Common myeloid progenitor, CD34-positive (primary cell): ENCODE measurements around the gene CEACAM18.
A peak's percentile ranks its signal among the peaks of the same experiment; 100 is the strongest.
"Not testable (repeated sequence)": the region's sequence is repeated elsewhere in the genome, so short reads cannot be mapped to it uniquely, and the experiment has no call there.

Source experiments
- CTCF ChIA-PET: fragments of 350-600 bp; sonication (Branson Sonifier 250); formaldehyde crosslinking; loops from one replicate; lab custom pipeline; 2021; ENCODE audit warnings: antibody characterized with exemption; lab: Charles Lee
- POLR2A ChIA-PET: fragments of 350-600 bp; sonication (Branson Sonifier 250); formaldehyde crosslinking; loops from one replicate; lab custom pipeline; 2021; ENCODE audit warnings: antibody characterized with exemption; lab: Charles Lee
- DNase-seq, 3 donors: peaks; one replicate each; pipeline versions ENCODE4 v3.0.0 to v3.0.0-alpha.2; 2013
- H3K27ac ChIP-seq, 2 experiments: 1 replicate in 1 of 2; 2 replicates in 1 of 2; pipeline ENCODE4 v1.7.0; 2013; ENCODE audit warnings: inconsistent platforms in 2 of 2, low read length in 2 of 2, mild to moderate bottlenecking in 2 of 2, low read depth in 1 of 2, moderate library complexity in 1 of 2; ENCODE audit not compliant: severe bottlenecking in 2 of 2, insufficient read depth in 1 of 2, poor library complexity in 1 of 2
- H3K27me3 ChIP-seq, 5 experiments: replicated peaks in 2 of 5; 1 replicate in 3 of 5; 2 replicates in 2 of 5; pipeline versions ENCODE4 v1.6.1 to v1.7.0; 2013; ENCODE audit warnings: low read length in 4 of 5, mild to moderate bottlenecking in 2 of 5, moderate library complexity in 2 of 5, inconsistent platforms in 1 of 5; ENCODE audit not compliant: insufficient read depth in 5 of 5, control insufficient read depth in 4 of 5
- H3K36me3 ChIP-seq, 4 experiments: 1 replicate in 2 of 4; 2 replicates in 2 of 4; pipeline versions ENCODE4 v1.6.1 to v1.7.0; 2013; ENCODE audit warnings: low read length in 3 of 4, control low read depth in 1 of 4, mild to moderate bottlenecking in 1 of 4; ENCODE audit not compliant: control insufficient read depth in 4 of 4, insufficient read depth in 4 of 4
- H3K4me1 ChIP-seq, 4 experiments: 1 replicate in 3 of 4; 2 replicates in 1 of 4; pipeline versions ENCODE4 v1.6.1 to v1.7.1; 2013; ENCODE audit warnings: low read length in 3 of 4, mild to moderate bottlenecking in 3 of 4, control low read depth in 1 of 4, inconsistent platforms in 1 of 4, moderate library complexity in 1 of 4; ENCODE audit not compliant: control insufficient read depth in 4 of 4, insufficient read depth in 4 of 4; ENCODE audit errors: control extremely low read depth in 1 of 4
- H3K4me3 ChIP-seq, 7 experiments: 1 replicate in 4 of 7; 2 replicates in 3 of 7; pipeline versions ENCODE4 v1.5.1 to v1.7.0; 2013; ENCODE audit warnings: mild to moderate bottlenecking in 7 of 7, low read length in 6 of 7, moderate library complexity in 6 of 7, inconsistent platforms in 2 of 7, low read depth in 2 of 7, control low read depth in 1 of 7; ENCODE audit not compliant: insufficient read depth in 4 of 7, control insufficient read depth in 1 of 7; ENCODE audit errors: extremely low read depth in 1 of 7
- H3K9me3 ChIP-seq, 5 experiments: 1 replicate in 4 of 5; 2 replicates in 1 of 5; pipeline versions ENCODE4 v1.6.1 to v1.7.1; 2013; ENCODE audit warnings: low read length in 4 of 5, mild to moderate bottlenecking in 2 of 5, inconsistent platforms in 1 of 5, low read depth in 1 of 5, moderate library complexity in 1 of 5; ENCODE audit not compliant: control insufficient read depth in 4 of 5, insufficient read depth in 2 of 5; ENCODE audit errors: control extremely low read depth in 1 of 5
- WGBS: methylation state at CpG from one replicate; pipeline ENCODE4 v1.1.5; 2013; ENCODE audit not compliant: insufficient coverage; 5-methylcytosine and 5-hydroxymethylcytosine counted together

The CEACAM18 gene

DNA sequence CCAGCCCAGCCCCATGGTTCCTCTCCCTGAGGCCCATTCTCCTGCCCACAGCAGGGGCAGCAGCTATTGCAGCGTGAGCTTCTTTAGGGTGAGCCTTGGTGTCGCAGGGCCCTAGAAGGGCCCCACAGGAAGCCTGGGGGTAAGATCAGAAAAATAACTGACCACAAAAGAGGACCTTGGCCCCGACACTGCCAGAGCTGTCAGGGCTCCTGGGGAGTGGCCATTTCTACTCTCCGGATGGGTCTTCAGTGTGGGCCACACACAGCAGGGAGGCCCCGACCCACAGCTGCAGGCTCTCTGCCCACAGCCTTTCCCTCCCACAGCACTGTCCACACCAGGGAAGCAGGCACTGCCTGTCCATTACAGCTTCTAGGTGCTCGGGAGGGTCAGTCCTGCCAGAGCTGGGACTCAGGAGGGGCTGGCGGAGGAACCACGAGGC lies 16.6 kb upstream of the CEACAM18 start:
- DNase-seq = peak in 2 of 3 donors; percentile 64 to 71
- H3K9me3 ChIP-seq = no peaks in the 10 kb centered on the region
- no peaks in the 10 kb centered on the region for H3K27me3 ChIP-seq
- WGBS = 23% methylated on average over 5 of the region's 8 CpGs
- H3K36me3 ChIP-seq = no peaks in the 10 kb centered on the region
- H3K4me3 ChIP-seq = peak overlapping the region in 2 of 7 experiments; percentile 28 to 60
- CTCF ChIA-PET = interaction anchor here (1.6 to 3.8 kb wide), 3 partner anchors 11 to 54 kb away, joined by 6 to 26 read pairs (median 10); no protein-coding TSS in a partner anchor
- no peak overlapping the region for H3K27ac ChIP-seq
- peaks cover 8 to 65% (median 37%) of the 10 kb centered on the region in 4 experiments for H3K4me1 ChIP-seq
- POLR2A ChIA-PET = interaction anchor here (0.5 kb wide), 1 partner anchor 24 kb away, joined by 4 read pairs; no protein-coding TSS in a partner anchor

DNA sequence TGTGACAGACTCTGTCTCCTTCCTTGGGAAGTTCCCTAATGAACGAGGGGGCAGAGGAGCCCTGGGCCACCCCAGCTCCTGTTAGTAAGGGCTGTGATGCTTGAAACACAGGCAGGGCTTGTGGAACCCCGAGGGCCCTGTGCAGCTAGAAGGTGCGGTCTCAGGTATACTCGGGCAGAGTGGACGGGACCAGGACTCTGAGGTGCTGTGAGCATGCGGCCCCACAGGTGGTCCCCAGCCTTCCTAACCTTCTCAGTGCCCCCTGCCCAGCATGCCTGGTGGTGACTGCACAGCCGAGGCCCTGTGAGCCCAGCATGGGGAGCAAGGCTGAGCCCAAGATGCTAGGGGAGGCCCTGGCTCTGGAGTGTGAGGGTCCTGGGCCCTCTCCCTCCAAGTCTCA lies 16.1 kb upstream of the CEACAM18 start:
- no peaks in the 10 kb centered on the region for H3K9me3 ChIP-seq
- 100% methylated on average over 3 of the region's 7 CpGs for WGBS
- H3K4me1 ChIP-seq = peaks cover 13 to 66% (median 41%) of the 10 kb centered on the region in 4 experiments
- no peaks in the 10 kb centered on the region for H3K27me3 ChIP-seq
- POLR2A ChIA-PET = no interaction called here
- CTCF ChIA-PET = interaction anchor here (1.2 to 3.8 kb wide), 4 partner anchors 10 to 53 kb away, joined by 3 to 26 read pairs (median 8); no protein-coding TSS in a partner anchor
- no peak overlapping the region for H3K4me3 ChIP-seq
- peak in 1 of 3 donors; percentile 19 for DNase-seq
- no peak overlapping the region for H3K27ac ChIP-seq
- H3K36me3 ChIP-seq = no peaks in the 10 kb centered on the region

DNA sequence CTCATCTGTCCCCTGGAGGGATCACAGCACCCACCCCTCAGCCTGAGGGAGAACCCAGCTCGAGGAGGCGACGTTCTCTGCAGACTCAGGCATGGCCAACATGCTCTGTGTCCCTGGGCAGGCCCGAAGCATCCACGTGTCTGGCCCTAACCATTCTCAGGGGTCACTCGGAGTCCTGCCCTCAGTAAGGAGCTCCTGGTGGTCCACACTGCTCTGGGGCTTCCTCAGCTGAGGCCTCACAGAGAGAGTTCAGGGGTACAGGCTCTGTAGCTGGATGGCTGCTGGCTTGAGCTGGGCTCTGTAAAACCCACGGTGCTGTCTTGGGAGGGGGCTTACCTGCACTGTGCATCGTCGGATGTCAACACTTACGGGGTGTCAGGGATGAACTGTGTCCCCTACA lies 15.7 kb upstream of the CEACAM18 start:
- 95% methylated on average over 10 of the region's 10 CpGs for WGBS
- Histone ChIP-seq H3K9me3 (no peaks in the 10 kb centered on the region), H3K27ac (no peak overlapping the region), H3K4me1 (peaks cover 17 to 67% (median 44%) of the 10 kb centered on the region in 4 experiments), H3K4me3 (no peak overlapping the region), H3K36me3 (no peaks in the 10 kb centered on the region), H3K27me3 (no peaks in the 10 kb centered on the region)
- POLR2A ChIA-PET = no interaction called here
- DNase-seq = no peak
- CTCF ChIA-PET = interaction anchor here (1.2 to 3.8 kb wide), 4 partner anchors 10 to 53 kb away, joined by 3 to 26 read pairs (median 8); no protein-coding TSS in a partner anchor

DNA sequence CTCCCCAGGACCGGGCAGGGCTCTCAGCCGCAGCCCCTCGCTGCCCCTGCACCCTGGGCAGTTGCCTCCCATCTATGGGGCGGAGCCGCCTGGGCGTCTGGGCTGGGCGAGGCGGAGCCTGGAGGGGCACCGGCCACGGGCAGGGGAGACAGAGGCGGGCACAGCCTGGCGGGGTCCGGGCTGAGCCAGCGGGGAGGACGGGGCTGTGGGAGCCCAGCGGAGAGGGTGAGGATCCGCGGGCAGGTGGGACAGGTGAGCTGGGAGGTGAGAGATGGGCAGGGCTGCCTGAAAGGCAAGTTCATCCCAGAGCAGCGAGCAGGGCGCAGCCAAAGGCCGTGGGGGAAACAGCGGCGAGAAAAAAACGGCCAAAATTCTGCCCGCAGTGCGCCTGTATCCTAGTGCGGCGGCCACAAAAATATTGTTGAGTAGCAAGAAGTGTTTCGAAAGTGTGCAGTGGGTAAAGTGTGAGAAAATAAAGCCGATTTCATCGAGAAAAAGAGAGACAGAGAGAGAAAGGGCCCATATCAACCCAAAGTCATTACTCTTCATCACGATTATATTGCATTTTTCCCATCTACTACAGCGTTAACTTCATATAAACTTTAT lies 14.3 kb upstream of the CEACAM18 start:
- 20% methylated on average over 9 of the region's 33 CpGs for WGBS
- DNase-seq = peak in 1 of 3 donors; percentile 26
- POLR2A ChIA-PET, H3K36me3 ChIP-seq, H3K27me3 ChIP-seq, H3K9me3 ChIP-seq, H3K27ac ChIP-seq, CTCF ChIA-PET: not testable (repeated sequence)
- Histone ChIP-seq H3K4me1 (peaks cover 20 to 71% (median 53%) of the 10 kb centered on the region in 4 experiments), H3K4me3 (peak overlapping the region in 4 of 7 experiments; percentile 20 to 38 (median 26))

DNA sequence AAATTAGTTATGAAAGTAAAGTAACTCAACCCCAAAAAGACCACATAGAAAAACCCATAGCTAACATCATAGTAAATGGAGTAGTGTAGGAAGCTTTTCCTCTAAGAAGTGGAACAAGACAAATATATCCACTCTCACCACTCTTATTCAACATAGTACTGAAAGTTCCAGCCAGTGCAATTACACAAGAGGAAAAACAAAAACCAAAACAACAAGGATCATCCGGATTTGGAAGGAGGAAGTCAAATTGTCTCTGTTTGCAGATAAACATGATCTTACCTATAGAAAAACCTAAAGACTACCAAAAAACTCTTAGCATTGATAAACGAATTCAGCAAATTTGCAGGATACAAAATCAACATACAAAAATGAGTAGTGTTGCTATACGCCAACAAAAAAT lies 11.6 kb upstream of the CEACAM18 start:
- Histone ChIP-seq H3K4me3 (no peak overlapping the region), H3K4me1 (peaks cover 16 to 62% (median 35%) of the 10 kb centered on the region in 4 experiments), H3K27me3 (no peaks in the 10 kb centered on the region), H3K9me3 (no peaks in the 10 kb centered on the region), H3K36me3 (no peaks in the 10 kb centered on the region), H3K27ac (peak overlapping the region in 1 of 2 experiments; percentile 54)
- 100% methylated on average over 2 of the region's 3 CpGs for WGBS
- no peak for DNase-seq
- POLR2A ChIA-PET = no interaction called here
- CTCF ChIA-PET = interaction anchor here (0.6 to 1.9 kb wide), 8 partner anchors 9 to 190 kb away, joined by 3 to 8 read pairs (median 4); no protein-coding TSS in a partner anchor

DNA sequence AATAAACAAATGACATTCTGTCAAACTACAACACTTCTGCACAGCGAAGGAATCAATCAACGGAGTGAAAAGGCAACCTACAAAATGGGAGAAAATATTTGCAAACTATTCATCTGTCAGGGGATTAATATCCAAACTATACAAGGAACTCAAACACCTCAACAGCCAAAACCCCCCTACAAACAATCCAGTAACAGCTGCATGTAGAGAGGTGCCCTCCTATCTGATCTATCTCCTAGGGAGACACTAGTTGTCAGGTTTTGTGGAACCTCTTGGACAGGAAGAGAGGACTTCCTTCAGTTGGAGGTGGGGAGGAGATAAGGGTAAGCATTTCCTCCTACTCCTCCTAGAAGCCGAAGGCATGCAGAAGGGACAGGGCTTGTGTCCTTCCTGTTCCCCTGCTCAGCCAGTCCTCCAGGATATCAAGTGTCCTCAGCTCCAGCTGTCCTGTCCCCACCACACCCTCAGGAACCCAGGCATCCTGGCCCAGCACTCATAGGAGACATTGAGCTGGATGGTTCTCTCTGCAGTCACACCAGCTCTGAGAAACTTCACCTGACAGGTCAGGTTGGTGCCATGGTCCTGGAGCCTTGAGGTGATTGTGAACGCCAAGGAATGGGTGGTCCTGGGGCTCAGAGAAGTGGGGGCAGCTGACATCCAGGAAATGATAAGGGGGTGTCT lies 10.3 kb upstream of the CEACAM18 start:
- H3K9me3 ChIP-seq = no peaks in the 10 kb centered on the region
- peak; percentile 19 to 34 (median 19) for DNase-seq
- H3K4me3 ChIP-seq = peak overlapping the region in 3 of 7 experiments; percentile 22 to 57 (median 43)
- H3K36me3 ChIP-seq = no peaks in the 10 kb centered on the region
- H3K4me1 ChIP-seq = peaks cover 16 to 50% (median 28%) of the 10 kb centered on the region in 4 experiments
- no peaks in the 10 kb centered on the region for H3K27me3 ChIP-seq
- CTCF ChIA-PET = interaction anchor here (0.6 to 1.9 kb wide), 12 partner anchors 12 to 304 kb away, joined by 3 to 8 read pairs (median 3); no protein-coding TSS in a partner anchor
- H3K27ac ChIP-seq = peak overlapping the region in 1 of 2 experiments; percentile 66
- 32% methylated on average over 2 of the region's 4 CpGs for WGBS
- POLR2A ChIA-PET = interaction anchor here (0.8 kb wide), 1 partner anchor 120 kb away, joined by 4 read pairs; no protein-coding TSS in a partner anchor
